ENCODE results near the gene TECR. TPM values are rescaled to one million over a fixed set of nuclear protein-coding genes. Genes with fewer than 3 reads are reported as not detected.
"Not testable (repeated sequence)": the region's sequence is repeated elsewhere in the genome, so short reads cannot be mapped to it uniquely, and the experiment has no call there.

Gene TECR
- total RNA-seq, 1 experiment from 2014 or later = 145 TPM

DNA sequence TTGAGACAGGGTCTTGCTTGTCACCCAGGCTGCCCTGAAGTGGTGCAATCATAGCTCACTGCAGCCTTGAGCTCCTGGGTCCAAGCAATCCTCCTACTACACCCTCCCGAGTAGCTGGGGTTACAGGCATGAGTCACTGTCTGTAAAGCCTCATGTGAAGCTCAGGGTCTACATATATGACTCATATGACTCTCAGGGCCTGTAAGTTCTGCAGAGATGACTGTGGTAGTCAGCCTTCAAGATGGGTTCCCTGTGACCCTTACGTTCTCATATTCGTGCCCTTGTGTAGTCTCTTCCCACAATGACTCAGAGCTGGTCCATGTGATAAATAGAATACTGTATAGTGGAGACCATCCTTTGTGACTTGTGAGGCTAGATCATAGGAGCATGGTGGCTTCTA is 55.8 kb downstream of the TECR start:
- H3K4me2 ChIP-seq (ENCODE audit: low read length); H3K79me2 ChIP-seq (ENCODE audit: low read length); H3K9me2 ChIP-seq (replicated peaks; ENCODE audit: low read length); H3K4me1 ChIP-seq (ENCODE audit: insufficient read depth, low read length); CTCF ChIA-PET; H4K20me1 ChIP-seq (ENCODE audit: low read length); H3F3A ChIP-seq (ENCODE audit: low read length, unreplicated experiment); H3K27ac ChIP-seq (ENCODE audit: low read length); H3K27me3 ChIP-seq (ENCODE audit: low read length); H3K9me3 ChIP-seq (ENCODE audit: low read length); H3K4me3 ChIP-seq (ENCODE audit: low read length); H2AFZ ChIP-seq (ENCODE audit: low read length); POLR2A ChIA-PET (ENCODE audit: unreplicated experiment); BruUV-seq (replicated peaks); H3K9ac ChIP-seq (ENCODE audit: low read length); H3K36me3 ChIP-seq (ENCODE audit: low read depth, low read length); intact Hi-C loops (cut with micrococcal nuclease): not testable (repeated sequence)
- DNase-seq (peak; percentile 37), ATAC-seq (peak; percentile 74)

GRCh38 chr19:14589433-14589832 is 60.0 kb downstream of the TECR start:
- BruUV-seq (replicated peaks); H2AFZ ChIP-seq (ENCODE audit: low read length); H3K9me3 ChIP-seq (ENCODE audit: low read length); H3K79me2 ChIP-seq (ENCODE audit: low read length); H3K4me3 ChIP-seq (ENCODE audit: low read length); CTCF ChIA-PET; POLR2A ChIA-PET (ENCODE audit: unreplicated experiment); H3K9me2 ChIP-seq (replicated peaks; ENCODE audit: low read length); H3F3A ChIP-seq (ENCODE audit: low read length, unreplicated experiment); H3K27me3 ChIP-seq (ENCODE audit: low read length); intact Hi-C loops (cut with micrococcal nuclease); ATAC-seq; H4K20me1 ChIP-seq (ENCODE audit: low read length); H3K36me3 ChIP-seq (ENCODE audit: low read depth, low read length); H3K9ac ChIP-seq (ENCODE audit: low read length); H3K4me1 ChIP-seq (ENCODE audit: insufficient read depth, low read length); DNase-seq; H3K27ac ChIP-seq (ENCODE audit: low read length); H3K4me2 ChIP-seq (ENCODE audit: low read length): not testable (repeated sequence)

- no peaks in the 10 kb centered on the region for H3K79me2 ChIP-seq (ENCODE audit: low read length)
- H3K27me3 ChIP-seq (ENCODE audit: low read length) = no peaks in the 10 kb centered on the region
- H3K27ac ChIP-seq (ENCODE audit: low read length) = no peak overlapping the region
- no peak overlapping the region for H3K9ac ChIP-seq (ENCODE audit: low read length)
- H3K9me2 ChIP-seq (replicated peaks; ENCODE audit: low read length) = no peaks in the 10 kb centered on the region
- H4K20me1 ChIP-seq (ENCODE audit: low read length) = no peaks in the 10 kb centered on the region
- POLR2A ChIA-PET (ENCODE audit: unreplicated experiment) = no interaction called here
- no peak overlapping the region for H3K4me2 ChIP-seq (ENCODE audit: low read length)
- no peaks in the 10 kb centered on the region for H3K36me3 ChIP-seq (ENCODE audit: low read depth, low read length)
- no TSS peak for BruUV-seq (replicated peaks)
- TF ChIP-seq EZH2 (IDR thresholded peaks at IDR 0.05; ENCODE audit: low read length, unreplicated experiment) (no peak), CTCF (conservative IDR thresholded peaks at IDR 0.05; ENCODE audit: low read depth, low read length) (no peak), EZH2phosphoT487 (IDR thresholded peaks at IDR 0.05; ENCODE audit: borderline replicate concordance, low read length) (no peak)
- no peak for DNase-seq
- H3K4me1 ChIP-seq (ENCODE audit: insufficient read depth, low read length) = no peaks in the 10 kb centered on the region
- no peaks in the 10 kb centered on the region for H3F3A ChIP-seq (ENCODE audit: low read length, unreplicated experiment)
- intact Hi-C loops (cut with micrococcal nuclease) = no loop called here
- no peaks in the 10 kb centered on the region for H3K9me3 ChIP-seq (ENCODE audit: low read length)
- no peak overlapping the region for H3K4me3 ChIP-seq (ENCODE audit: low read length)
- CTCF ChIA-PET = no interaction called here
- no peak overlapping the region for H2AFZ ChIP-seq (ENCODE audit: low read length)
- no peak for ATAC-seq
Measured at GRCh38 chr19:14595558-14595957, 66.2 kb downstream of the TECR start.

DNA sequence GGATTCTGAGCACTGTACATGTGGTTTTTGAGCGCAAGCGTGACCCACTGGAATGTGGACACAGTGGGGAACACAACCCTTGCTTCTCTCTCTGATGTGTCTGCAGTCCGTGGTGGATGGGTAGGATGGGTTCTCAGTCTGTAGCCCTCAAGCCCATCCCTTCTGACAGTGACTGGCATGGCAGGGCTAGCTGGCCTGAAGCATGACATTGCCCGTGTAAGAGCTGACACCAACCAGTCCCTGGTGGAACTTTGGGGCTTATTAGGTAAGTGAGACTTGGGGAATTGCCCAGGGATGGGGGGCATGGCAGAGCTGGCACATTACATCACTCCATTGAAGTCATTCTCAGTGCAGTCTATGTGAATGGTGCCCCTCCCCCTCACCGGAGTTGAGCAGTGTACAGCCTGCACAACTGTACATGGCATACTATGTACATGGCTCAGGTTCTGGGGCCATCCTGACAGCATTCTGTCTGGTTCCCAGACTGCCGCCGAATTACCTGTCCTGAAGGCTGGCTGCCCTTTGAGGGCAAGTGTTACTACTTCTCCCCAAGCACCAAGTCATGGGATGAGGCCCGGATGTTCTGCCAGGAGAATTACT is 70.3 kb downstream of the TECR start:
- no TSS peak for BruUV-seq (replicated peaks)
- H3K27ac ChIP-seq (ENCODE audit: low read length) = no peak overlapping the region
- H3K4me3 ChIP-seq (ENCODE audit: low read length) = no peak overlapping the region
- H3F3A ChIP-seq (ENCODE audit: low read length, unreplicated experiment) = no peaks in the 10 kb centered on the region
- no peak overlapping the region for H2AFZ ChIP-seq (ENCODE audit: low read length)
- no peaks in the 10 kb centered on the region for H3K9me3 ChIP-seq (ENCODE audit: low read length)
- intact Hi-C loops (cut with micrococcal nuclease) = no loop called here
- DNase-seq (no peak), ATAC-seq (no peak)
- H3K9ac ChIP-seq (ENCODE audit: low read length) = no peak overlapping the region
- no peaks in the 10 kb centered on the region for H3K36me3 ChIP-seq (ENCODE audit: low read depth, low read length)
- no peak overlapping the region for H3K4me2 ChIP-seq (ENCODE audit: low read length)
- no peaks in the 10 kb centered on the region for H3K9me2 ChIP-seq (replicated peaks; ENCODE audit: low read length)
- H3K27me3 ChIP-seq (ENCODE audit: low read length) = no peaks in the 10 kb centered on the region
- ChIA-PET CTCF (no interaction called here), POLR2A (ENCODE audit: unreplicated experiment) (no interaction called here)
- no peaks in the 10 kb centered on the region for H3K4me1 ChIP-seq (ENCODE audit: insufficient read depth, low read length)
- no peaks in the 10 kb centered on the region for H4K20me1 ChIP-seq (ENCODE audit: low read length)
- H3K79me2 ChIP-seq (ENCODE audit: low read length) = no peaks in the 10 kb centered on the region
- no peak for TF ChIP-seq EZH2 (IDR thresholded peaks at IDR 0.05; ENCODE audit: low read length, unreplicated experiment)
- no peak for TF ChIP-seq EZH2phosphoT487 (IDR thresholded peaks at IDR 0.05; ENCODE audit: borderline replicate concordance, low read length)
- no peak for TF ChIP-seq CTCF (conservative IDR thresholded peaks at IDR 0.05; ENCODE audit: low read depth, low read length)
